HG02642 (cell line): ENCODE measurements around the gene ANKH.

Experiments used
- ATAC-seq: cut with Tn5 transposase; IDR thresholded peaks from one replicate; pipeline ENCODE4 v1.9.1; 2021; ENCODE audit warnings: mild to moderate bottlenecking; ENCODE audit not compliant: unreplicated experiment, poor library complexity

ANKH gene

GRCh38 chr5:14773588-14773987 is 98.0 kb downstream of the ANKH start:
- ATAC-seq: no peak

GRCh38 chr5:14771972-14772371 is 99.6 kb downstream of the ANKH start:
- ATAC-seq: no peak

GRCh38 chr5:14771189-14771588 is 100.4 kb downstream of the ANKH start:
- no peak for ATAC-seq

- no peak for ATAC-seq
These were observed 102.8 kb downstream of the ANKH start for GRCh38 chr5:14768508-14769365.

- ATAC-seq: no peak
These were observed 103.7 kb downstream of the ANKH start for GRCh38 chr5:14767735-14768507.

- no peak for ATAC-seq
These were observed 104.5 kb downstream of the ANKH start for GRCh38 chr5:14767053-14767452.

- no peak for ATAC-seq
These were observed 105.0 kb downstream of the ANKH start for GRCh38 chr5:14766584-14766983.

- no peak for ATAC-seq
These were observed 106.0 kb downstream of the ANKH start for GRCh38 chr5:14765587-14765986.

GRCh38 chr5:14762549-14763216 is 108.9 kb downstream of the ANKH start:
- no peak for ATAC-seq

GRCh38 chr5:14760548-14761002 is 111.0 kb downstream of the ANKH start:
- no peak for ATAC-seq

GRCh38 chr5:14759744-14760547 is 111.6 kb downstream of the ANKH start:
- no peak for ATAC-seq

GRCh38 chr5:14757850-14758249 is 113.7 kb downstream of the ANKH start:
- ATAC-seq: no peak

GRCh38 chr5:14756478-14756877 is 115.1 kb downstream of the ANKH start:
- no peak for ATAC-seq

- no peak for ATAC-seq
These were observed 117.6 kb downstream of the ANKH start for GRCh38 chr5:14753947-14754346.

- no peak for ATAC-seq
These were observed 118.3 kb downstream of the ANKH start for GRCh38 chr5:14753292-14753691.

- ATAC-seq: no peak
These were observed 119.0 kb downstream of the ANKH start for GRCh38 chr5:14752497-14753071.

- ATAC-seq: no peak
These were observed 120.9 kb downstream of the ANKH start for GRCh38 chr5:14750712-14751111.

GRCh38 chr5:14749579-14750101 is 121.9 kb downstream of the ANKH start:
- no peak for ATAC-seq

GRCh38 chr5:14748180-14748900 is 123.2 kb downstream of the ANKH start:
- ATAC-seq: no peak
